Kidney epithelial cell (primary cell): Measurements from ENCODE around the gene KLHL10. TPM values are rescaled to one million over a fixed set of nuclear protein-coding genes. Genes with fewer than 3 reads are reported as not detected.

Experiments
- DNase-seq: peaks from one replicate; pipeline ENCODE4 v3.0.0-alpha.2; 2010; ENCODE audit warnings: low read depth
- H3K27me3 ChIP-seq: 2 replicates; pipeline ENCODE4 v1.6.0; 2011; ENCODE audit warnings: low read length; ENCODE audit not compliant: control insufficient read depth, insufficient read depth
- H3K36me3 ChIP-seq: 2 replicates; pipeline ENCODE4 v1.5.1; 2011; ENCODE audit warnings: low read length; ENCODE audit not compliant: control insufficient read depth, insufficient read depth
- H3K4me3 ChIP-seq: 2 replicates; pipeline ENCODE4 v1.5.1; 2011; ENCODE audit warnings: low read depth, mild to moderate bottlenecking, control low read depth, low read length
- total RNA-seq: library from RNA; depleted of rRNA; stranded (reverse); fragments of >200 nt; gene quantifications from 2 replicates; pipeline ENCODE4 v1.2.3, GENCODE V29; 2015
- TF ChIP-seq, protein P1 (sequence below): IDR thresholded peaks from 2 replicates; pipeline ENCODE4 v1.5.1; 2011; ENCODE audit warnings: mild to moderate bottlenecking, moderate library complexity, low read length, control low read depth, inconsistent platforms; ENCODE audit not compliant: insufficient read depth, poor library complexity, severe bottlenecking

The KLHL10 gene
- not detected in 2 replicates for total RNA-seq

DNA sequence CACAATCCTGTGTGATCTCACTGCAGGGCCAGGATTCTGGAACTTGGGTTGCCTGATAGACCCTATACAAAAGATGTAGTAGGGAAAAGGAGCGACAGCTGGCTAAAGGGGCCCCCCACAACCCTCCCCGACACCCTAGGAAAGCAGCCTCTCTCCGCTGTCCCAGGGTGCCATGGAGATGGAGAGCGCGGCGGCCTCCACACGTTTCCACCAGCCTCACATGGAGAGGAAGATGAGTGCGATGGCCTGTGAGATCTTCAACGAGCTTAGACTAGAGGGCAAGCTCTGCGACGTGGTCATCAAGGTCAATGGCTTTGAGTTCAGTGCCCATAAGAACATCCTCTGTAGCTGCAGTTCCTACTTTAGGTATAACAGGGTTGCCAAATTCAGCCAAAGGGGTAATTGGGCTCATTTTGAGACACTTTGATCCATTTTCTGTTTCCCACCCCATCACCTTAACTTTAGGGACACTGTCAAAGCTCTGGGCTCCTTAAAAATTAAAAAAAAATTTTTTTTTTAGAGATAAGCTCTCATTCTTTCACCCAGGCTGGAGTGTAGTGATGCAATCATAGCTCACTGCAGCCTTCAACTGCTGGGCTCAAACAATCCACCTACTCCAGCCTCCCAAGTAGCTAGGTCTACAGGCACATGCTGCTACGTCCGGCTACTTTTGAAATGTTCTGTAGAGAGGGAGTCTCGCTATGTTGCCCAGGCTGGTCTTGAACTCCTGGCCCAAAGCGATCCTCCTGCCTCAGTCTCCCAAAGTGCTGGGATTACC is at the start of gene KLHL10:
Gene KLHL10, plus strand, starts transcription at position 65 of the 778 bp plus-strand sequence. Its CDS starts 108 bp downstream, at position 173.
- H3K27me3 ChIP-seq = no peaks in the 10 kb centered on the region
- no peaks in the 10 kb centered on the region for H3K36me3 ChIP-seq
- no peak within 1 kb of the TSS for H3K4me3 ChIP-seq
- no peak for DNase-seq
- TF ChIP-seq, protein P1, sequence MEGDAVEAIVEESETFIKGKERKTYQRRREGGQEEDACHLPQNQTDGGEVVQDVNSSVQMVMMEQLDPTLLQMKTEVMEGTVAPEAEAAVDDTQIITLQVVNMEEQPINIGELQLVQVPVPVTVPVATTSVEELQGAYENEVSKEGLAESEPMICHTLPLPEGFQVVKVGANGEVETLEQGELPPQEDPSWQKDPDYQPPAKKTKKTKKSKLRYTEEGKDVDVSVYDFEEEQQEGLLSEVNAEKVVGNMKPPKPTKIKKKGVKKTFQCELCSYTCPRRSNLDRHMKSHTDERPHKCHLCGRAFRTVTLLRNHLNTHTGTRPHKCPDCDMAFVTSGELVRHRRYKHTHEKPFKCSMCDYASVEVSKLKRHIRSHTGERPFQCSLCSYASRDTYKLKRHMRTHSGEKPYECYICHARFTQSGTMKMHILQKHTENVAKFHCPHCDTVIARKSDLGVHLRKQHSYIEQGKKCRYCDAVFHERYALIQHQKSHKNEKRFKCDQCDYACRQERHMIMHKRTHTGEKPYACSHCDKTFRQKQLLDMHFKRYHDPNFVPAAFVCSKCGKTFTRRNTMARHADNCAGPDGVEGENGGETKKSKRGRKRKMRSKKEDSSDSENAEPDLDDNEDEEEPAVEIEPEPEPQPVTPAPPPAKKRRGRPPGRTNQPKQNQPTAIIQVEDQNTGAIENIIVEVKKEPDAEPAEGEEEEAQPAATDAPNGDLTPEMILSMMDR = no peak

DNA sequence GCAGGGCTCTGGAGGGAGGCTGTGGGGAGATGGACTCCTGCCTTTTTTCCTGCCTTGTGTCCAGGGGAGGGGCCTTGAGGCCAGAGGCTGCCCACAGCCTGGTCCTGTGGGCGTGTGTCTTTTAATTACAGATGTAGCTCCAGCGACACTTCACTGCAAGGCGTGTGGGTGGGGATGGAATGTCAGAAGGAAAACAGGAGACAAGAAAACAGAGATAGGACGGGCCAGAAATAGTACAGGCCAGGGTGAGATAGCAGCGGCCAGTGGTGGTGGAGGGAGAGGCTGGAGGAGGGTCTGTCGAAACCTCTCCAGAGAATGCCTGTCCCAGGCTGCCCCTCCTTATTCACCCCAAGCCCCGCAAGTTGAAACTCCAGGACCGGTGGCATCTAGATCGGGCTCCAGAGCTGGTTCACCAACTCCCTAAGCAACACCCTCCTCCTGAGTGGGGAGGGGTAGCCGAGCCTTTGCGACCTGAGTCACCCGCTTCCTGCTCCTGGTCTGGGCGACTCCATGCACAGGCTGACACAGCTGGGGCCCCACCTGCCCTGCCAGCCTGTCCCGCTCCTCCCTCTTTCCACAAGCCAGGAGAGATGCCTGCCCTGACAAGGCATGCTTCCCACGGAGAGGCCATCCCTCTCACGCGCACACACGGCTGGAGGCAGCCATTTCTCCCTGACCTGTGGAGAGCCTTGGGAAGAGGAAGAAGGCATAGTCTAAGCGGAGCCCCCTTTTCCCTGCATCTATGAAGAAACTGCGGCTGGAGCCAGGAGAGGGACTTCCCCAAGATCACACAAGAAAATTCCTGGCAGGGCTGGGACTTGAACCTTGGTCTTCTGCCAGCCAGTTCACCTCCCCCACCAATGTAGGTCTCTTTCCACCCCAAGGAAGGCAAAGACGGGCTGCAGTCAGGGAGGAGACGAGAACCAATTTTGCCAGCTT is 44.5 kb upstream of the KLHL10 start:
- Histone ChIP-seq H3K4me3 (no peak overlapping the region), H3K36me3 (no peaks in the 10 kb centered on the region), H3K27me3 (no peaks in the 10 kb centered on the region)
- DNase-seq = no peak
- TF ChIP-seq, protein P1 = no peak

DNA sequence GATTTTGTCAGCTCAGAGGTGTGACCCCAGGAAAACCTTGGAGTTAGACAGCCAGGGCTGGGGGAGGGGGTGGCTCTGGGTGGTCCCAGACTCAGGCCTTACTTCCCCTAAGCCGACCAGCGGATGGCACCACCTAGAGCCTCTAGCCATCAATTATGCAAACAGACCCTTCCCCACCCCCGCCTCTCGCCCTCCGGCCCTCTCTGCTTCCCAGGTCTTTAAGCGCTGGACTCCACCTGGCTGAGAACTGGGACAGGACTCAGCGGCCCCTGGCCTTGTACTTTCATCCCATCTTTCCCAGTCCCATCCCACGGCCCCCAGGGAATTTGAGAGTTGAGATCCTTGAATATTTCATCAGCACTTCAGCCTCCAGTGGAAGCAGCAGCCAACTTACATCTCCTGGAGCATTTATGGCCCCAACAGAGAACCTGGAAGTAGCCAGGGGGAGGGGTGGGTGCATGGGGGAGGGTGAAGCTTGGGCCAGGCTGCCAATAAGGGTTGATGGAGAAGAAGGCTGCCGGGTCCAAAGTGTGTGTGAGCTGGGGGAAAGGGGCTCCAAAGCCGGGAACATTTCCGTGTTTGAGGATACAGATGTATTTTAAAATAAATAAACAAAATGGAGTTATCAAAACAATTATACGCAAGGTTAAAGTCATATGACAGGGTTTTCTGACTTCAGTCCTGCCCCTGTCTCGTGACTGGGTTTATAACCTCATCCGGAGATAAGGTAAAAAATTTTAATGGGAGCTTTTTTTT is 43.7 kb upstream of the KLHL10 start:
- H3K4me3 ChIP-seq = no peak overlapping the region
- H3K36me3 ChIP-seq = no peaks in the 10 kb centered on the region
- no peak for DNase-seq
- no peaks in the 10 kb centered on the region for H3K27me3 ChIP-seq
- TF ChIP-seq, protein P1 = no peak

DNA sequence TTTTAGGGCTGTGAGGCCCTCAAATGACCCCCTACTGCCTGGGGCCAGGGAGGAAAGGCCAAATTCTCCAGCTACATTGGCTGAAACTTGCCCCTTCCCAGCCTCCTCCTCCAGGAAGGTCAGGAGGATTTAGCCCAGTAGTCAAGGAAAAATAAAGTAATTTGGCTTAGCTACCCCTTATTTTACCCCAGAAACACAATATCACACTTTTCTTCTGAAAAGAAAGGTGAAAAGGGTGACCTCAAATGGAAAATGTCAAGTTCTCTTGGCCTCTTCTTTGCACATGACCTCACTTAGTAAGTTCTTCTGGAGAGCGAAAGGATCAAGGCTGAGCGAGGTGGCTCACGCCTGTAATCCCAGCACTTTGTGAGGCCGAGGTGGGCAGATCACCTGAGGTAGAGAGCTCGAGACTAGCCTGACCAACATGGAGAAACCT is 43.1 kb upstream of the KLHL10 start:
- TF ChIP-seq, protein P1 = no peak
- H3K36me3 ChIP-seq = no peaks in the 10 kb centered on the region
- DNase-seq = no peak
- no peak overlapping the region for H3K4me3 ChIP-seq
- no peaks in the 10 kb centered on the region for H3K27me3 ChIP-seq

DNA sequence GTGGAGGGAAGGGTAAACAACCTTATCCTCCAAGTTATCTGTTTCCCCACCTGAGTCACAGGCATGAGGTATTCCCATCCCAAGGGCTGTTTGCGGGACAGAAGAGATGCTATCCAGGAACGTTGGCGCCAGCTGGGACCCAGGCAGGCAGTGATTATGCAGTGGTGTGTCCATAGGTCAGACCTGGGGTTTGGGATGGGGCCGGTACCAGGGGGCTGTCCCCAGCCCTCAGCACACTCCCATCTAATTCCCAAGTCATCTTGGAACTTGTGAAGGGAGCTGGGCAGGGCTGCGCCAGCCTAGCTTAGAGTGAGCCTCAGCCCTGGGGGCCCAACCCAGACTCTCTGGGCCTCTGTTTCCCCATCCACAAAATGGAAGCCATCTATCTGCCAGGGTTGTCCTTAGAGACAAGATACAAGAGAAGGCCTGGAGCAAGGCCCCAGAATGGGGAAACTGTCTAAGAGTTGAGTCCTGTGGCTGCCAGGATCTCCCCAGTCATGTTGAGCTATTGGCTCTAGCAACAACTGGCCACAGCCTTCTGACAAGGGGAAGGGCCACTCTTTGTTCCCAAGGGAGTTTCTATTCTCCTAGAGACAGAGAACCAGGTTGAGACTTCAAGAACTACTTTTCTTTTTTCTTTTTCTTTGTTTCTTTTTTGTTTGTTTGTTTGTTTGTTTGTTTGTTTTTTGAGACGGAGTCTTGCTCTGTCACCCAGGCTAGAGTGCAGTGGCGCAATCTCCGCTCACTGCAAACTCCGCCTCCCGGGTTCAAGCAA is 41.3 kb upstream of the KLHL10 start:
- TF ChIP-seq, protein P1 = no peak

More for the DNA sequence above, 41.3 kb upstream of the KLHL10 start:
- no peaks in the 10 kb centered on the region for H3K27me3 ChIP-seq
- H3K36me3 ChIP-seq = no peaks in the 10 kb centered on the region
- DNase-seq = no peak
- H3K4me3 ChIP-seq = no peak overlapping the region
